NK-92 (cell line): Measurements from ENCODE around the gene WBP4.
"Not testable (repeated sequence)": the region's sequence is repeated elsewhere in the genome, so short reads cannot be mapped to it uniquely, and the experiment has no call there.

Experiments used
- DNase-seq: peaks from one replicate; lab custom pipeline; 2025; ENCODE audit not compliant: unreplicated experiment; lab: John Stamatoyannopoulos, UW

Gene WBP4

GRCh38 chr13:41061075-41061913 is at the start of gene WBP4:
WBP4 (plus strand) TSS chr13:41061509; CDS start chr13:41061674, 165 bp downstream.
- no peak for DNase-seq

- DNase-seq = no peak
Observed at GRCh38 chr13:41012536-41012935, 48.8 kb upstream of the WBP4 start.

- DNase-seq = no peak
Observed at GRCh38 chr13:41013835-41014234, 47.5 kb upstream of the WBP4 start.

- DNase-seq = no peak
Observed at GRCh38 chr13:41015920-41016319, 45.4 kb upstream of the WBP4 start.

GRCh38 chr13:41017159-41017558 is 44.1 kb upstream of the WBP4 start:
- no peak for DNase-seq

- DNase-seq = no peak
Observed at GRCh38 chr13:41017817-41018601, 43.3 kb upstream of the WBP4 start.

GRCh38 chr13:41018602-41018948 is 42.7 kb upstream of the WBP4 start:
- DNase-seq = no peak

GRCh38 chr13:41019011-41019487 is 42.3 kb upstream of the WBP4 start, which contains the start of gene ELF1:
ELF1 (minus strand) TSS chr13:41019316; CDS start chr13:40982054, 37,262 bp downstream.
- DNase-seq = no peak

GRCh38 chr13:41019578-41020347 is 41.5 kb upstream of the WBP4 start:
- no peak for DNase-seq

- no peak for DNase-seq
Observed at GRCh38 chr13:41025518-41025917, 35.8 kb upstream of the WBP4 start.

GRCh38 chr13:41026788-41027187 is 34.5 kb upstream of the WBP4 start:
- DNase-seq = no peak

GRCh38 chr13:41028051-41028450 is 33.3 kb upstream of the WBP4 start:
- DNase-seq = no peak

GRCh38 chr13:41029629-41030028 is 31.7 kb upstream of the WBP4 start:
- DNase-seq = no peak

- no peak for DNase-seq
Observed at GRCh38 chr13:41032691-41033376, 28.5 kb upstream of the WBP4 start.

- DNase-seq = no peak
Observed at GRCh38 chr13:41034382-41034781, 26.9 kb upstream of the WBP4 start.

- no peak for DNase-seq
Observed at GRCh38 chr13:41034881-41035280, 26.4 kb upstream of the WBP4 start.

- not testable (repeated sequence) for DNase-seq
Observed at GRCh38 chr13:41036557-41036956, 24.8 kb upstream of the WBP4 start.

GRCh38 chr13:41039746-41040145 is 21.6 kb upstream of the WBP4 start:
- no peak for DNase-seq

GRCh38 chr13:41040584-41041334 is 20.6 kb upstream of the WBP4 start:
- DNase-seq = no peak

GRCh38 chr13:41042419-41042818 is 18.9 kb upstream of the WBP4 start:
- DNase-seq = not testable (repeated sequence)
